IMR-90 (cell line): ENCODE measurements around the gene PDE6A. TPM values are rescaled to one million over a fixed set of nuclear protein-coding genes. Genes with fewer than 3 reads are reported as not detected.

Experiments
- ATAC-seq: fragments of 200-7000 bp; cut with Tn5 transposase; 2 replicates; pipeline ENCODE4 v1.9.1; 2020; ENCODE audit warnings: low read depth, mild to moderate bottlenecking, moderate library complexity
- BruUV-seq: library from RNA; stranded (reverse); fragments of 400-500 nt; replicated peaks from 2 replicates; lab custom pipeline; 2021; lab: Mats Ljungman, UMichigan
- CTCF ChIA-PET: fragments of 300-600 bp; formaldehyde crosslinking; extraction: SDS; loops from one replicate; lab custom pipeline; 2021; ENCODE audit warnings: antibody characterized with exemption; lab: Yijun Ruan, JAX
- POLR2A ChIA-PET: fragments of 300-600 bp; sonication (Branson Sonifier 250); formaldehyde crosslinking; loops from one replicate; lab custom pipeline; 2022; ENCODE audit warnings: antibody characterized with exemption; ENCODE audit not compliant: unreplicated experiment; lab: Charles Lee
- DNase-seq: peaks from one replicate; pipeline ENCODE4 v3.0.0; 2013
- H2AFZ ChIP-seq: replicated peaks from 2 replicates; pipeline ENCODE3; 2013; ENCODE audit warnings: low read length, mild to moderate bottlenecking; ENCODE audit not compliant: poor library complexity
- H2AK5ac ChIP-seq: 2 replicates; pipeline ENCODE4 v1.6.1; 2013; ENCODE audit warnings: low read depth, low read length, inconsistent platforms
- H2AK9ac ChIP-seq: replicated peaks from 2 replicates; pipeline ENCODE3; 2013; ENCODE audit warnings: mild to moderate bottlenecking, low read depth, low read length, moderate library complexity; ENCODE audit not compliant: poor library complexity
- H2BK120ac ChIP-seq: 2 replicates; pipeline ENCODE4 v1.6.1; 2013; ENCODE audit warnings: low read depth, low read length, inconsistent platforms
- H2BK15ac ChIP-seq: 3 replicates; pipeline ENCODE4 v1.6.1; 2013; ENCODE audit warnings: low read depth, low read length, inconsistent platforms
- H2BK20ac ChIP-seq: 2 replicates; pipeline ENCODE4 v1.6.1; 2013; ENCODE audit warnings: low read depth, mild to moderate bottlenecking, inconsistent platforms, low read length, moderate library complexity
- H2BK5ac ChIP-seq: 2 replicates; pipeline ENCODE4 v1.6.1; 2013; ENCODE audit warnings: mild to moderate bottlenecking, low read depth, low read length, inconsistent platforms; ENCODE audit not compliant: poor library complexity, severe bottlenecking
- H3K14ac ChIP-seq: replicated peaks from 2 replicates; pipeline ENCODE4 v1.6.1; 2013; ENCODE audit warnings: low read depth, low read length, inconsistent platforms
- H3K18ac ChIP-seq: 2 replicates; pipeline ENCODE4 v1.6.1; 2013; ENCODE audit warnings: low read depth, low read length, control low read depth
- H3K23ac ChIP-seq: 2 replicates; pipeline ENCODE4 v1.6.1; 2013; ENCODE audit warnings: low read depth, low read length, inconsistent platforms
- H3K27ac ChIP-seq: 2 replicates; pipeline ENCODE4 v1.5.1; 2013; ENCODE audit warnings: mild to moderate bottlenecking, control low read depth, low read length; ENCODE audit not compliant: insufficient read depth
- H3K27me3 ChIP-seq: 2 replicates; pipeline ENCODE4 v1.6.1; 2013; ENCODE audit warnings: low read length; ENCODE audit not compliant: control insufficient read depth, insufficient read depth
- H3K36me3 ChIP-seq: 2 replicates; pipeline ENCODE4 v1.6.1; 2013; ENCODE audit warnings: low read length, mixed read lengths; ENCODE audit not compliant: control insufficient read depth, insufficient read depth
- H3K4ac ChIP-seq: 2 replicates; pipeline ENCODE4 v1.6.1; 2013; ENCODE audit warnings: low read depth, low read length, inconsistent platforms
- H3K4me1 ChIP-seq: 2 replicates; pipeline ENCODE4 v1.6.1; 2013; ENCODE audit warnings: low read length, mixed read lengths; ENCODE audit not compliant: control insufficient read depth, insufficient read depth
- H3K4me2 ChIP-seq: 2 replicates; pipeline ENCODE4 v1.6.1; 2013; ENCODE audit warnings: low read depth, mild to moderate bottlenecking, control low read depth, low read length, moderate library complexity
- H3K4me3 ChIP-seq: 2 replicates; pipeline ENCODE4 v1.5.1; 2013; ENCODE audit warnings: low read depth, mild to moderate bottlenecking, control low read depth, low read length, moderate library complexity; ENCODE audit not compliant: insufficient read depth
- H3K56ac ChIP-seq: 2 replicates; pipeline ENCODE4 v1.6.1; 2013; ENCODE audit warnings: low read length, inconsistent platforms; ENCODE audit not compliant: insufficient read depth; ENCODE audit errors: extremely low read depth
- H3K79me1 ChIP-seq, 2 experiments: 2 replicates each; pipeline ENCODE4 v1.6.1; 2013; ENCODE audit warnings: low read length in 2 of 2, inconsistent platforms in 1 of 2, low read depth in 1 of 2
- H3K9ac ChIP-seq: 2 replicates; pipeline ENCODE4 v1.6.1; 2013; ENCODE audit warnings: low read depth, low read length, control low read depth
- H3K9me1 ChIP-seq: 2 replicates; pipeline ENCODE4 v1.6.1; 2013; ENCODE audit warnings: low read length, inconsistent platforms; ENCODE audit not compliant: insufficient read depth
- H3K9me3 ChIP-seq: 2 replicates; pipeline ENCODE4 v1.6.1; 2013; ENCODE audit warnings: low read length; ENCODE audit not compliant: control insufficient read depth, insufficient read depth
- H4K20me1 ChIP-seq: 2 replicates; pipeline ENCODE4 v1.6.1; 2013; ENCODE audit warnings: low read length, inconsistent platforms; ENCODE audit not compliant: insufficient read depth
- H4K5ac ChIP-seq: 2 replicates; pipeline ENCODE4 v1.6.1; 2013; ENCODE audit warnings: mild to moderate bottlenecking, low read depth, low read length, control low read depth
- H4K8ac ChIP-seq, 2 experiments: 2 replicates each; pipeline ENCODE4 v1.6.1; 2013; ENCODE audit warnings: low read depth in 2 of 2, low read length in 2 of 2, control low read depth in 1 of 2, inconsistent platforms in 1 of 2
- H4K91ac ChIP-seq: 2 replicates; pipeline ENCODE4 v1.6.1; 2013; ENCODE audit warnings: low read depth, low read length, inconsistent platforms; ENCODE audit not compliant: insufficient read depth
- CEBPB ChIP-seq: IDR thresholded peaks from 2 replicates; pipeline ENCODE4 v1.6.1; 2012; ENCODE audit warnings: low read depth, low read length, improper control_type of control experiment
- ELK1 ChIP-seq: fragments of 150-350 bp; IDR thresholded peaks from 2 replicates; pipeline ENCODE4 v1.6.1; 2016; ENCODE audit warnings: low read depth, mild to moderate bottlenecking, low read length, moderate library complexity, borderline replicate concordance
- POLR2A ChIP-seq: IDR thresholded peaks from 2 replicates; pipeline ENCODE4 v1.6.1; 2012; ENCODE audit warnings: mild to moderate bottlenecking, low read depth, low read length
- WGBS, 2 experiments: methylation state at CpG; one replicate each; pipeline versions ENCODE4 v1.1.5 to v1.1.7; 2013; ENCODE audit warnings: missing lambda C conversion rate in 2 of 2; ENCODE audit not compliant: insufficient read length in 1 of 2; ENCODE audit errors: extremely low coverage in 2 of 2; 5-methylcytosine and 5-hydroxymethylcytosine counted together
- dilution Hi-C: fragments of 300-500 bp; cut with HindIII; formaldehyde crosslinking; loops from one replicate; pipeline ENCODE4 v1.14.3; 2018; ENCODE audit warnings: low sequenced_read_pairs; ENCODE audit not compliant: unreplicated experiment
- in situ Hi-C: fragments of 300-500 bp; cut with MboI; formaldehyde crosslinking; loops from 3 replicates; pipeline ENCODE4 v1.14.3; 2019; ENCODE audit warnings: low sequenced_read_pairs, inconsistent platforms, mixed read lengths
- intact Hi-C: fragments of 100-400 bp; cut with micrococcal nuclease; formaldehyde crosslinking; loops from 2 replicates; pipeline ENCODE4 v1.10.0; 2022
- polyA plus RNA-seq, 3 experiments: library from polyadenylated mRNA; depleted of rRNA; stranded (reverse); fragments of >200 nt; gene quantifications; 2 replicates each; pipeline ENCODE4 v1.2.3, GENCODE V29; 2012; ENCODE audit warnings: low replicate concordance in 1 of 3
- total RNA-seq: library from RNA; depleted of rRNA; stranded (reverse); fragments of >200 nt; gene quantifications from 2 replicates; pipeline ENCODE4 v1.2.3, GENCODE V29; 2012

PDE6A gene
- total and polyA plus RNA-seq, 2 of the 4 experiments (the other 2 are of a cell fraction) = not detected

GRCh38 chr5:149892594-149892993 lies 52.0 kb downstream of the PDE6A start:
- no CpG with 5 or more reads among the region's 5 CpGs for WGBS, 2 experiments
- Histone ChIP-seq H3K27ac (no peak overlapping the region), H3K9ac (no peak overlapping the region), H3K9me1 (0 out of 2 replicates have a peak, but pooled peaks cover 3% of the 10 kb centered on the region), H3K9me3 (no peaks in the 10 kb centered on the region), H2AK9ac (no peak overlapping the region), H3K18ac (no peak overlapping the region), H3K4me1 (no peaks in the 10 kb centered on the region), H3K79me1 (no peaks in the 10 kb centered on the region), H3K23ac (no peak overlapping the region), H3K36me3 (no peaks in the 10 kb centered on the region), H4K8ac (no peak overlapping the region), H2BK15ac (no peak overlapping the region), H2BK5ac (no peak overlapping the region), H3K4ac (no peak overlapping the region), H3K4me3 (no peak overlapping the region), H3K4me2 (no peak overlapping the region), H4K5ac (no peak overlapping the region), H3K27me3 (peaks cover 18% of the 10 kb centered on the region), H2AFZ (no peak overlapping the region), H2BK120ac (no peak overlapping the region), H4K20me1 (no peaks in the 10 kb centered on the region), H3K56ac (no peak overlapping the region), H4K91ac (no peak overlapping the region), H2BK20ac (no peak overlapping the region), H3K14ac (no peak overlapping the region), H2AK5ac (no peak overlapping the region)
- intact Hi-C loops (no loop called here), dilution Hi-C loops (no loop called here), in situ Hi-C loops (no loop called here)
- no peak for DNase-seq
- ChIA-PET POLR2A (interaction anchor here (0.7 kb wide), 1 partner anchor 11 kb away, joined by 4 read pairs; no protein-coding TSS in a partner anchor), CTCF (no interaction called here)
- ATAC-seq = no peak
- no TSS peak for BruUV-seq
- TF ChIP-seq POLR2A (no peak), ELK1 (no peak), CEBPB (no peak)
